Coronary artery (tissue), 2 donors: Measurements from ENCODE around the gene KRTAP10-8.
"Not testable (repeated sequence)": the region's sequence is repeated elsewhere in the genome, so short reads cannot be mapped to it uniquely, and the experiment has no call there.

Experiments used
- DNase-seq: peaks from one replicate; pipeline ENCODE4 v3.0.0-alpha.2; 2017; ENCODE audit warnings: low spot score
- H3K27ac ChIP-seq, 2 donors: fragments of 200-600 bp; sonication (generic); one replicate each; pipeline ENCODE4 v1.5.1; 2016 to 2019
- H3K4me3 ChIP-seq: fragments of 200-600 bp; sonication (generic); 2 replicates; pipeline ENCODE4 v1.5.1; 2016; ENCODE audit warnings: mild to moderate bottlenecking, moderate library complexity
- TF ChIP-seq, protein P1 (sequence below): fragments of 200-600 bp; sonication (generic); IDR thresholded peaks from one replicate; pipeline ENCODE4 v1.5.1; 2019; ENCODE audit warnings: antibody characterized with exemption

Gene KRTAP10-8

GRCh38 chr21:44656868-44657267 is 45.0 kb downstream of the KRTAP10-8 start:
- no peak for DNase-seq
- Histone ChIP-seq H3K27ac (no peak overlapping the region), H3K4me3 (no peak overlapping the region)
- TF ChIP-seq, protein P1, sequence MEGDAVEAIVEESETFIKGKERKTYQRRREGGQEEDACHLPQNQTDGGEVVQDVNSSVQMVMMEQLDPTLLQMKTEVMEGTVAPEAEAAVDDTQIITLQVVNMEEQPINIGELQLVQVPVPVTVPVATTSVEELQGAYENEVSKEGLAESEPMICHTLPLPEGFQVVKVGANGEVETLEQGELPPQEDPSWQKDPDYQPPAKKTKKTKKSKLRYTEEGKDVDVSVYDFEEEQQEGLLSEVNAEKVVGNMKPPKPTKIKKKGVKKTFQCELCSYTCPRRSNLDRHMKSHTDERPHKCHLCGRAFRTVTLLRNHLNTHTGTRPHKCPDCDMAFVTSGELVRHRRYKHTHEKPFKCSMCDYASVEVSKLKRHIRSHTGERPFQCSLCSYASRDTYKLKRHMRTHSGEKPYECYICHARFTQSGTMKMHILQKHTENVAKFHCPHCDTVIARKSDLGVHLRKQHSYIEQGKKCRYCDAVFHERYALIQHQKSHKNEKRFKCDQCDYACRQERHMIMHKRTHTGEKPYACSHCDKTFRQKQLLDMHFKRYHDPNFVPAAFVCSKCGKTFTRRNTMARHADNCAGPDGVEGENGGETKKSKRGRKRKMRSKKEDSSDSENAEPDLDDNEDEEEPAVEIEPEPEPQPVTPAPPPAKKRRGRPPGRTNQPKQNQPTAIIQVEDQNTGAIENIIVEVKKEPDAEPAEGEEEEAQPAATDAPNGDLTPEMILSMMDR: no peak

DNA sequence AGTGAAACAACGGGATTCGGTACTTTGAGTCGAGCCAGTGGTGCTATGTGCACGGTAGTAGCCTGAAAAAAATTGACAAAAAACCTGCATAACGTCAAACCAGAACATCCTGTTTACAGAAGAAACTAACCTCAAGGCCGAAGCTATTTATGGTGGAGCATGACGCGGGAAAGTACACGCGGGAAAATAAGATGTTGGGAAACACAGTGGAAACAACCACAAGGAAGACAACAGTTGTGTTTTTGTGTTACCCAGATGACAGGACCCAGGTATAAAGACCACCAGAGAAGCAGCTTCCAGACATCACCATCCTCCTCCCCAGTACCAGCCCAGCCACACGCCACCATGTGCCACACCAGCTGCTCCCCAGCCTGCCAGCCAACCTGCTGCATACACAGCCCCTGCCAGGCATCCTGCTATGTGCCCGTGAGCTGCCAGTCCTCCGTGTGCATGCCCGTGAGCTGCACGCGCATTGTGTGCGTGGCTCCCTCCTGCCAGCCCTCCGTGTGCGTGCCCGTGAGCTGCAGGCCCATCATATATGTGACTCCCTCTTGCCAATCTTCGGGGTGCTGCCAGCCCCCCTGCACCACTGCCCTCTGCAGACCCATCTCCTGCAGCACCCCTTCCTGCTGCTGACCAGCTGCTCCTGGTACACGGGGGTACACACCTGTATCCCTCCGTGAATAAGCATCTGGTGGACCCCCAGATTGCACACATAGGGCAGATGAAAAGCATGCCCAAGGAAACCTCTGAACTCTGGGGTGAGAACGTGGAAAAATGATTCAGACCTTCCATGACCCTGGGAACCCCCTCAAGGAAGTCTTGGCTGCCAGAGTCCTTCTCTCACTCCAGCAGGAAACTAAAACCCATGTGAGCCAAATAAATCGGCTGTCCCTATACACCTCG is 46.0 kb downstream of the KRTAP10-8 start, which contains the start of gene KRTAP12-3:
TSS of gene KRTAP12-3 (plus strand) at position 298 of the 906 bp plus-strand sequence. CDS start at position 346, 48 bp downstream.
- Histone ChIP-seq H3K27ac (no peak within 1 kb of the TSS), H3K4me3 (no peak within 1 kb of the TSS)
- DNase-seq: no peak
- TF ChIP-seq, protein P1: no peak

- no peak overlapping the region for H3K27ac ChIP-seq
- TF ChIP-seq, protein P1: no peak
Observed at GRCh38 chr21:44658541-44658910, 46.6 kb downstream of the KRTAP10-8 start.

GRCh38 chr21:44658913-44659595 is 47.2 kb downstream of the KRTAP10-8 start:
- H3K27ac ChIP-seq: no peak overlapping the region
- TF ChIP-seq, protein P1: no peak
- no peak for DNase-seq
- no peak overlapping the region for H3K4me3 ChIP-seq

More at GRCh38 chr21:44658541-44658910, 46.6 kb downstream of the KRTAP10-8 start:
- H3K4me3 ChIP-seq: no peak overlapping the region
- no peak for DNase-seq

DNA sequence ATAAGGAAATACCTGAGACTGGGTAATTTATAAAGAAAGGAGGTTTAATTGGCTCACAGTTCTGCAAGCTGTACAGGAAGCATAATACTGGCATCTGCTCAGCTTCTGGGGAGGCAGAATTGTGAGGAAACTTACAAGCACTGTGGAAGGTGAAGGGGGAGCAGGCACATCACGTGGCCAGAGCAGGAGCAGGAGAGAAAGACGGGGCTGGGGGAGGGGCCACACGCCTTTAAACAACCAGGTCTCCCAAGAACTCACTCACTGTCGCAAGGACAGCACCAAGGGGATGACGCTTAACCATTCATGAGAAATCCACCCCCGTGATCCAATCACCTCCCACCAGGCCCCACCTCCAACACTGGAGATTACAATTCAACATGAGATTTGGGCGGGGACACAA is 49.7 kb downstream of the KRTAP10-8 start:
- not testable (repeated sequence) for DNase-seq, H3K27ac ChIP-seq

More for the DNA sequence above, 49.7 kb downstream of the KRTAP10-8 start:
- H3K4me3 ChIP-seq: not testable (repeated sequence)
